ENCODE measurements around the gene RNF214. TPM values are rescaled to one million over a fixed set of nuclear protein-coding genes. Genes with fewer than 3 reads are reported as not detected.

RNF214 gene
- total and polyA plus RNA-seq, 2 of the 13 experiments (the other 11 are each of a cell fraction or from before 2014, with no cell fraction given) = 10.7 to 12.6 TPM

GRCh38 chr11:117231842-117232091 is 704 bp upstream of the RNF214 start, which contains the start of gene PCSK7 (continued):
- TF ChIP-seq TCF12 (IDR thresholded peaks at IDR 0.05) = no peak
- peak; percentile 40; the same call in 1 of the 2 replicates for TF ChIP-seq TCF12 (CRISPR knock-in tag; IDR thresholded peaks at IDR 0.05)
- no peak for TF ChIP-seq ASH2L (IDR thresholded peaks at IDR 0.05; ENCODE audit: insufficient read length, low read depth, low read length)
- TF ChIP-seq HOXA9 (CRISPR knock-in tag; IDR thresholded peaks at IDR 0.05; ENCODE audit: borderline replicate concordance) = no peak
- TF ChIP-seq ZNF24 (IDR thresholded peaks at IDR 0.05) = no peak
- no peak for TF ChIP-seq TBX2 (CRISPR knock-in tag; IDR thresholded peaks at IDR 0.05; ENCODE audit: borderline replicate concordance)
- no peak for TF ChIP-seq ZNF580 (CRISPR knock-in tag; IDR thresholded peaks at IDR 0.05; ENCODE audit: borderline replicate concordance, low read depth)
- no peak for TF ChIP-seq ZNF577 (CRISPR knock-in tag; IDR thresholded peaks at IDR 0.05; ENCODE audit: borderline replicate concordance, low read depth)
- TF ChIP-seq ZHX2 (IDR thresholded peaks at IDR 0.05; ENCODE audit: low read depth) = no peak
- TF ChIP-seq ZHX2 (CRISPR knock-in tag; IDR thresholded peaks at IDR 0.05; ENCODE audit: borderline replicate concordance) = no peak
- TF ChIP-seq KLF6 (CRISPR knock-in tag; IDR thresholded peaks at IDR 0.05) = no peak
- peak; percentile 13 for TF ChIP-seq AGO1 (IDR thresholded peaks at IDR 0.05; ENCODE audit: low read depth, low read length, poor library complexity, severe bottlenecking)
- TF ChIP-seq HBP1 (CRISPR knock-in tag; IDR thresholded peaks at IDR 0.05; ENCODE audit: low read depth) = no peak; the same call in 1 of the 2 replicates
- no peak for TF ChIP-seq SP5 (CRISPR knock-in tag; IDR thresholded peaks at IDR 0.05; ENCODE audit: borderline replicate concordance, low read depth)
- TF ChIP-seq ATM (IDR thresholded peaks at IDR 0.05; ENCODE audit: borderline replicate concordance) = no peak
- TF ChIP-seq ZNF3 (CRISPR knock-in tag; IDR thresholded peaks at IDR 0.05) = no peak
- TF ChIP-seq NFYB (CRISPR knock-in tag; IDR thresholded peaks at IDR 0.05) = no peak
- no peak for TF ChIP-seq ZSCAN30 (CRISPR knock-in tag; IDR thresholded peaks at IDR 0.05)
- TF ChIP-seq CEBPB (IDR thresholded peaks at IDR 0.05; ENCODE audit: borderline replicate concordance, low read depth, low read length) = no peak
- no peak for TF ChIP-seq ARID5B (CRISPR knock-in tag; IDR thresholded peaks at IDR 0.05)

Data from HepG2 (cell line).